Astrocyte of the cerebellum (primary cell): ENCODE data around the gene ULK2.
A peak's percentile ranks its signal among the peaks of the same experiment; 100 is the strongest.
"Not testable (repeated sequence)": the region's sequence is repeated elsewhere in the genome, so short reads cannot be mapped to it uniquely, and the experiment has no call there.

ENCODE experiments used
- DNase-seq: peaks from one replicate; pipeline ENCODE4 v3.0.0-alpha.2; 2011; ENCODE audit warnings: low read depth
- H3K4me3 ChIP-seq: 2 replicates; pipeline ENCODE4 v1.5.1; 2011; ENCODE audit warnings: mild to moderate bottlenecking, low read depth, low read length, moderate library complexity
- in situ Hi-C: cut with HindIII; loops from 2 replicates; pipeline ENCODE4 v1.10.0; 2017; ENCODE audit warnings: low sequenced_read_pairs
- TF ChIP-seq, protein P1 (sequence below): IDR thresholded peaks from 2 replicates; pipeline ENCODE4 v1.5.1; 2012; ENCODE audit warnings: low read length, low read depth, moderate library complexity, mild to moderate bottlenecking; ENCODE audit errors: missing control alignments

Gene ULK2

DNA sequence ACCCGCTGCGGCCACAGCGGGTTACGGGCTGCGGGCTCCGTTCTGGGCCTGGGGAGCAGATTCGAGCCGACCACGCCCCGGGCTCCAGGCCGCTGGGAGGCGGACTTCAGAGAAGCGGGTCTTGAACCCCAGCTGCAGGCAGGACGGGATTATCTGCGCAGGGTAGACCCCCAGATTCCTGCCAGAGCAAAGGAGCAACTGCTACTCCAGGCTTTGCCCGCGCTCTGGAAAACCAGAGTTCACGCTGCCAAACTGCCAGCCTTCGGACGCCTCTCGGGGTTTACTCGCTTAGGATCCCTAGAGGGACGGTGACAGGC, 301 bp upstream of the ULK2 start:
- H3K4me3 ChIP-seq = peak overlapping the region; percentile 71
- in situ Hi-C loops = no loop called here
- TF ChIP-seq, protein P1, sequence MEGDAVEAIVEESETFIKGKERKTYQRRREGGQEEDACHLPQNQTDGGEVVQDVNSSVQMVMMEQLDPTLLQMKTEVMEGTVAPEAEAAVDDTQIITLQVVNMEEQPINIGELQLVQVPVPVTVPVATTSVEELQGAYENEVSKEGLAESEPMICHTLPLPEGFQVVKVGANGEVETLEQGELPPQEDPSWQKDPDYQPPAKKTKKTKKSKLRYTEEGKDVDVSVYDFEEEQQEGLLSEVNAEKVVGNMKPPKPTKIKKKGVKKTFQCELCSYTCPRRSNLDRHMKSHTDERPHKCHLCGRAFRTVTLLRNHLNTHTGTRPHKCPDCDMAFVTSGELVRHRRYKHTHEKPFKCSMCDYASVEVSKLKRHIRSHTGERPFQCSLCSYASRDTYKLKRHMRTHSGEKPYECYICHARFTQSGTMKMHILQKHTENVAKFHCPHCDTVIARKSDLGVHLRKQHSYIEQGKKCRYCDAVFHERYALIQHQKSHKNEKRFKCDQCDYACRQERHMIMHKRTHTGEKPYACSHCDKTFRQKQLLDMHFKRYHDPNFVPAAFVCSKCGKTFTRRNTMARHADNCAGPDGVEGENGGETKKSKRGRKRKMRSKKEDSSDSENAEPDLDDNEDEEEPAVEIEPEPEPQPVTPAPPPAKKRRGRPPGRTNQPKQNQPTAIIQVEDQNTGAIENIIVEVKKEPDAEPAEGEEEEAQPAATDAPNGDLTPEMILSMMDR = peak; percentile 9
- DNase-seq = no peak

DNA sequence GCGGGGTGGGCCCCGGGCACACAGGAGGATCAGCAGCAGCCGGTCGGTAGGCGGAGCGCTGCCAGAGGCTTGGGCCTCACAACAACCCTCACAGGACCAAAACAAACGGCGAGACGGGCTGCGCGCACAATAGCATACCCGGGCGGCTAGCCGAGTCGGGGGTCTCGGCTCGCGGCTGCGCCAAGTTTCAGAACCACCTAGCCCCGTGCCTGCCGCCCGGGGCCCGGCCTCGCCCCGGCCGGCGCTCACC, 732 bp downstream of the ULK2 start:
- in situ Hi-C loops = no loop called here
- TF ChIP-seq, protein P1 = peak; percentile 49
- peak; percentile 11 for DNase-seq
- H3K4me3 ChIP-seq = peak overlapping the region; percentile 71

DNA sequence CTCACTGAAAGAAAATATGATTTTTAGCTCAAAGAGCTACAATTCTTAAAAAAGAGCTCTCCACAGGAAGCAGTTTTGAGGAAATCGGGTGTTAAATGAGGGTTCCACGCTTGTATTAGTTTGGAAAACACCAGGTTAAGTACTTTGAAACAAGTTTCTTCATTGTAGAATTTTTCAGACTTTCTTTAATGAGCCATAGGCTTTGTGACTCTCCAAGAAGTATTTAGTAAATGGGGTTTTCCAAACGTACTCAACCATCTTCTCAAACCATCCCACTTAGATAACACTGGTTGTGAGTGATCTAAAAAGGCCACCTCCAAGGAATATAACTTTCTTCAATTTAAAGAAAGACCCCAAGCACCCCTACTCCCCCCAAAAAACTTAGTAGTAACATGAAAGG, 2.7 kb downstream of the ULK2 start:
- TF ChIP-seq, protein P1 = no peak
- H3K4me3 ChIP-seq = no peak overlapping the region
- in situ Hi-C loops = no loop called here
- DNase-seq = no peak

DNA sequence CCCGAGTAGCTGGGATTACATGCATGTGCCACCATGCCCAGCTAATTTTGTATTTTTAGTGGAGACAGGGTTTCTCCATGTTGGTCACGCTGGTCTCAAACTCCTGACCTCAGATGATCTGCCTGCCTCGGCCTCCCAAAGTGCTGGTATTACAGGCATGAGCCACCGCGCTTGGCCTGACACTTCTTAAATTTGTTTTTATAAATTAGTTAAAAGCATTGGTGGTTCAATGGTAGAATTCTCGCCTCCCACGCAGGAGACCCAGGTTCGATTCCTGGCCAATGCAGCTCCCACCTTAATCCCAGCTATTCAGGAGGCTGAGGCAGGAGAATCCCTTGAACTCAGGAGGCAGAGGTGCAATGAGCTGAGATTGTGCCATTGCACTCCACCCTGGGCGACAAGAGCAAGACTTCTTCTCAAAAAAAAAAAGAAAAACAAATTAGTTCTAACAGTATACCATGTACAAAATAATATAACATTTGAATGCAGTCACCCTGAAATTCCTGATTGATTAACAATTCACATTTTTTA, 7.0 kb downstream of the ULK2 start:
- in situ Hi-C loops, H3K4me3 ChIP-seq, DNase-seq: not testable (repeated sequence)

DNA sequence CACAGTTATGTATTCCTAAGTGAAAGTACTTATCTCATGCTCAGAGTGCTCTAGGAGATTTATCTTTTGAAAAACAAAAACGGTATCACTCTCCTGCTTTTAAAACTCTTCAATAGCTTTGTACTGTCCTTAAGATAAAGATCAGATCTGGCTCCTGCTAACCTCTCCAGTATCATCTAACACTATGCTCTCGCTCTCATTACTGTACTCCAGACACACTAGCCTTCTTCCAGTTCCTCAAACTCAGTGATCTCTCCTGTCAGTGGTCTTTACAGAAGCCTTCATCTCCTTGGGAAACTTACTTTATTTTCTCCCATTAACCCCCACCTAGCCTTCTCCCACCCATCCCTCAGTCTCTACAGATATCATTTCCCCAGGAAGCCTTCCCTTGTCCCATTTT, 10.1 kb downstream of the ULK2 start:
- in situ Hi-C loops = no loop called here
- no peak for DNase-seq
- TF ChIP-seq, protein P1 = no peak
- H3K4me3 ChIP-seq = no peak overlapping the region

DNA sequence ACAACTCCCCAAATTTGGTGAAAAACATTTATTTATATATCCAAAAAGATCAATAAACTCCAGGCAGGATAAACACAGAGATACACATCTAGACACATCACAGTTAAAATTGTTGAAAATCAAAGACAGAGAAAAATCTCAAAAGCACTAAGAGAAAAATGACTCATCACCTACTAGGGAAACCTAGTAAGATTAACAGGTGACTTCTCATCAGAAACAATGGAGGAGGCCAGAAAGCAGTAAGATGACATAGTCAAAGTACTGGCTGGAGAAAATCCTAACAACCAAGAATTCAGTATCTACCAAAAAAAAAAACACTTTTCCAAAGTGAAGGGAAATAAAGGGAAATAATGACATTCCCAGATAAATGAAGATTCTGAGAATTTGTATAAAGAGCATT, 33.8 kb downstream of the ULK2 start:
- in situ Hi-C loops = no loop called here
- TF ChIP-seq, protein P1 = no peak
- no peak for DNase-seq
- no peak overlapping the region for H3K4me3 ChIP-seq

DNA sequence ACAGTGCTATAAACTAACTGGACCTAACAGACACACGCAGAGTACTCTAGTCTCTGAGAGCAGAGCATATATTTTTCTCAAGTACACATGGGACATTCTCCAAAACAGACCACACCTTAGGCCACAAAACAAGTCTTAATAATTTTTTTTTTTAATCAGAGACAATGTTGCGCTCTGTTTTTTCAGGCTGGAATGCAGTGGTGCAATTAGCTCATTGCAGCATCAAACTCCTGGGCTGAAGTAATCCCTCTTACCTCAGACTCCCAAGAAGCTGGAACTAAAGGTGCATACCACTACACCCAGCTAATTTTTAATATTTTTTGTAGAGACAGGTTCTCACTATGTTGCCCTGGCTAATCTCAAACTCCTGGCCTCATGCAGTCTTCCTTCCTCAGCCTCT, 37.7 kb downstream of the ULK2 start:
- H3K4me3 ChIP-seq = no peak overlapping the region
- DNase-seq = no peak
- TF ChIP-seq, protein P1 = no peak
- in situ Hi-C loops = no loop called here
